Glutamatergic neuron (in vitro differentiated cells): ENCODE results near the gene C1QL1. TPM values are rescaled to one million over a fixed set of nuclear protein-coding genes. Genes with fewer than 3 reads are reported as not detected.

Experiments
- DNase-seq: peaks from one replicate; pipeline ENCODE4 v3.0.0; 2022
- H3K27ac Mint-ChIP-seq: one replicate; pipeline ENCODE4 v1.8.0; 2020; ENCODE audit warnings: mild to moderate bottlenecking, mixed read lengths, inconsistent platforms; ENCODE audit not compliant: unreplicated experiment
- H3K27me3 Mint-ChIP-seq: one replicate; pipeline ENCODE4 v1.8.0; 2020; ENCODE audit warnings: mild to moderate bottlenecking, moderate library complexity, mixed read lengths, inconsistent platforms; ENCODE audit not compliant: unreplicated experiment
- H3K36me3 Mint-ChIP-seq: one replicate; pipeline ENCODE4 v1.8.0; 2020; ENCODE audit warnings: mild to moderate bottlenecking, mixed read lengths, inconsistent platforms; ENCODE audit not compliant: unreplicated experiment
- H3K4me1 Mint-ChIP-seq: one replicate; pipeline ENCODE4 v1.8.0; 2020; ENCODE audit warnings: mild to moderate bottlenecking, low read depth, mixed read lengths, inconsistent platforms; ENCODE audit not compliant: unreplicated experiment
- H3K4me3 Mint-ChIP-seq: one replicate; pipeline ENCODE4 v1.8.0; 2020; ENCODE audit warnings: mild to moderate bottlenecking, mixed read lengths, inconsistent platforms; ENCODE audit not compliant: unreplicated experiment
- H3K9me3 Mint-ChIP-seq: one replicate; pipeline ENCODE4 v1.8.0; 2020; ENCODE audit warnings: mild to moderate bottlenecking, moderate library complexity, mixed read lengths, inconsistent platforms; ENCODE audit not compliant: unreplicated experiment
- total RNA-seq: library from RNA; stranded (reverse); fragmentation: NEBNext Ultra II Directional; extraction: Animal tissue kit (Norgen Biotek cat#: 25700); gene quantifications from one replicate; pipeline ENCODE4 v1.2.1, GENCODE V29; 2021; ENCODE audit not compliant: unreplicated experiment
- TF ChIP-seq, protein P1 (sequence below): fragments of 200-600 bp; sonication (generic); IDR thresholded peaks from one replicate; pipeline ENCODE4 v1.5.0; 2021; ENCODE audit not compliant: partially characterized antibody, unreplicated experiment

C1QL1 gene
- total RNA-seq, 1 donor from 2014 or later: 14.6 TPM

DNA sequence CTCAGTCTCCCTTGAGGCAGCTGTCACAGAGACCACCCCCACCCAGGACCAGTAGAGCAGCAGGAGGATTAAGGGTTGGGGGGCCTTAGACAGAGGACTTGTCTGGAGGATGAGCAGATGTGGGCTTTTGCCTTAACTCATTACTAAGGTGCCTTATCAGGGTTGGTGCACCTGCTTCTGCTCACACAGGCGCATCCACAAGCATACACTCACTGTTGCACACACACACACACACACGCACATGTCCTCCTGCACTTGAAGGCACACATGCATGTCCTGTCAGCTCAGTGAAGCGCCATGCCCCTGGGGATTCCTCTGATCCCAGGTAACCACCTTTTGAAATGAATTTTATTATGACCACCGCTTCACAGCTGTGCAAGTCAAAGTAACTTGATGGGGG lies 54.0 kb downstream of the C1QL1 start:
- no peak for DNase-seq
- peaks cover 5% of the 10 kb centered on the region for H3K4me1 Mint-ChIP-seq
- peaks cover 12% of the 10 kb centered on the region for H3K27me3 Mint-ChIP-seq
- peaks cover 3% of the 10 kb centered on the region for H3K9me3 Mint-ChIP-seq
- H3K36me3 Mint-ChIP-seq: no peaks in the 10 kb centered on the region
- no peak overlapping the region for H3K27ac Mint-ChIP-seq
- no peak overlapping the region for H3K4me3 Mint-ChIP-seq
- TF ChIP-seq, protein P1, sequence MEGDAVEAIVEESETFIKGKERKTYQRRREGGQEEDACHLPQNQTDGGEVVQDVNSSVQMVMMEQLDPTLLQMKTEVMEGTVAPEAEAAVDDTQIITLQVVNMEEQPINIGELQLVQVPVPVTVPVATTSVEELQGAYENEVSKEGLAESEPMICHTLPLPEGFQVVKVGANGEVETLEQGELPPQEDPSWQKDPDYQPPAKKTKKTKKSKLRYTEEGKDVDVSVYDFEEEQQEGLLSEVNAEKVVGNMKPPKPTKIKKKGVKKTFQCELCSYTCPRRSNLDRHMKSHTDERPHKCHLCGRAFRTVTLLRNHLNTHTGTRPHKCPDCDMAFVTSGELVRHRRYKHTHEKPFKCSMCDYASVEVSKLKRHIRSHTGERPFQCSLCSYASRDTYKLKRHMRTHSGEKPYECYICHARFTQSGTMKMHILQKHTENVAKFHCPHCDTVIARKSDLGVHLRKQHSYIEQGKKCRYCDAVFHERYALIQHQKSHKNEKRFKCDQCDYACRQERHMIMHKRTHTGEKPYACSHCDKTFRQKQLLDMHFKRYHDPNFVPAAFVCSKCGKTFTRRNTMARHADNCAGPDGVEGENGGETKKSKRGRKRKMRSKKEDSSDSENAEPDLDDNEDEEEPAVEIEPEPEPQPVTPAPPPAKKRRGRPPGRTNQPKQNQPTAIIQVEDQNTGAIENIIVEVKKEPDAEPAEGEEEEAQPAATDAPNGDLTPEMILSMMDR: no peak

DNA sequence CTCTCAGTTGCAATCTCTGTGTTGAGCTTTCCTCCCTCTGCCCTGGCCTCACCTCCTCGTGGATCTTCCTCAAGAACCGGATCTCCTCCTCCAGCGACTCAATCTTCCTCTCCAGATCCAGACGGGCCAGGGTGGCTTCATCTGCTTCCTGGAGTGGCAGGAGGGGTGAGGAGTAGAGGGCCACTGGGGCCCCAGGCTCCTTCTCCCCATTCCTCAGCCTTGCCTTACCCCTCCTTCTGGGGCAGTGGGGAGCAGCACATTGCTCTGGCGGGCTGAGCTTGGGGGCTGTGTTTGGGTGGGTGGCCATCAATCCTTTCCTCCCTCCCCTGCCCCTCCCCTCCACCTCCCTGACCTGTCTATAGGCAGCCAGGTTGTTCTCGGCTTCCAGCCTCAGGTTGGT lies 54.4 kb downstream of the C1QL1 start:
- no peak overlapping the region for H3K27ac Mint-ChIP-seq

DNA sequence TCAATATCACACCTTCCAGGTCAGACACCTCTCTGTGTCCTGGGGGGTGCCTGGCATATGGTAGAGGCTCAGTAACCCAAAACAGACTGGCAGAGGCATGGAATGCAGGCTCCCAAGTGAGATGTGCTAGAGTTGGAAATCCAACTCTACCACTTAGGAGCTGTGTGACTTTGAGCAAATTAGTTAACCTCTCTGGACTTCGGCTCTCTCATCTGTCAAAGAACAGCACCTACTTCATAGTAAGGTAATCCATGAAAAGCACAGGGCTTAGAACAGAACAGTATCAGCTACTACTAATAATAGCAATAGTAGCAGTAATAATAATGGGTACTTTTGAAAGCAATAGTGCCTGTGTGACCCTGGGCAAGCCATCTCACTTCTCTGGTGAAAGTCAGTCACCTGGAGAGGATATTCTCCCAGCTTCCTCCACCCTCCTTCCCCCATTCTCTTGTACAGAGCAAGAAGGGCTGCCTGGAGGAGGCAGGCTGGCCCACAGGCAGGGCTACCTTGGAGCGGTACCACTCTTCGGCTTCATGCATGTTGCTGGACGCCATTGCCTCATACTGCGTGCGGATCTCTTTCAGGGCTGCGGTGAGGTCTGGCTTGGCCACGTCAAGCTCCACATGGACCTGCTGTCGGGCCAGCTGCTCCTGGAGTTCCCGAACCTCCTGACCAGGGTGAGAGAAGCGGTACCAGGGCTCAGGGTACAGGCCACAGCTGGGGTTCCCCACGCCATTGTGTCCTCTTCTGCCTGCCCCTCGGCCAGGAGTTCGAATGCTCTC lies 55.1 kb downstream of the C1QL1 start:
- H3K9me3 Mint-ChIP-seq: peaks cover 3% of the 10 kb centered on the region
- TF ChIP-seq, protein P1: no peak

More for the DNA sequence above, 54.4 kb downstream of the C1QL1 start:
- H3K4me1 Mint-ChIP-seq: peaks cover 5% of the 10 kb centered on the region
- DNase-seq: no peak
- H3K27me3 Mint-ChIP-seq: peaks cover 12% of the 10 kb centered on the region
- TF ChIP-seq, protein P1: no peak
- H3K36me3 Mint-ChIP-seq: no peaks in the 10 kb centered on the region
- no peak overlapping the region for H3K4me3 Mint-ChIP-seq
- peaks cover 3% of the 10 kb centered on the region for H3K9me3 Mint-ChIP-seq

DNA sequence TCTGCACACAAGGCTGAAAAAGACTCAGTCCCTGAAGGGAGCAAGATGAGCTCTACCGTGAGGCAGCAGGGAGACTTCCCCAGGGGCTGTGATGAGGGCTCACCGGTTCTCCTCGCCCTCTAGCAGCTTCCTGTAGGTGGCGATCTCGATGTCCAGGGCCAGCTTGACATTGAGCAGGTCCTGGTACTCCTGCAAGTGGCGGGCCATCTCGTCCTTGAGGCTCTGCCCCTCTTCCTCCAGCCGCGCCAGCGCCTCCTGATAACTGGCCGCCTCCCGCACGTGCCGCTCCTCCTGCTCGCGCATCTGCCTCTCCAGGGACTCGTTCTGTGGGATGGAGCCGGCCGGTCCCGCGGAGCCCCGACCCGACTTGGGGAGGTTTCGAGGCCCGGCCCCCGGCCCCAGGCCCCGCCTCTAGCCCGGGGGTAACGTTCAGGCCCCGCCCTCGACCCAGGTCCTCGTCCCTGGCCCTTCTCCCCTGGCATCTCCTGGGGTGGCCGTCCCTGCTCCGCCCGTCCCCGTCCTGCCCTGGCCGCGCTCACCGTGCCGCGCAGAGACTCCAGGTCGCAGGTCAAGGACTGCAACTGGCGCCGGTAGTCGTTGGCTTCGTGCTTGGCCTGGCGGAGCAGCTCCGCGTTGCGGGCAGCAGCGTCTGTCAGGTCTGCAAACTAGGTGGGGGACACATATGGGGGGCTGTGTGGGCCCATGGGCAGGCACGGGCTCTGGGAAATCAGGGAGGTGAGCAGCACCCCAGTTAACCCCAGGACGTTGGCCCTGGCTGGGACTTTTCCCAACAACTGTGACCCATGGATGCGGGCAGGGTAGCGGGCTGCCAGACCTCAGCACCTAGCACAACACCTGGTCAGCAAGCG lies 56.7 kb downstream of the C1QL1 start:
- TF ChIP-seq, protein P1: no peak

More for the DNA sequence above, 55.1 kb downstream of the C1QL1 start:
- Mint-ChIP-seq H3K27me3 (peaks cover 14% of the 10 kb centered on the region), H3K27ac (no peak overlapping the region), H3K4me1 (peaks cover 5% of the 10 kb centered on the region), H3K4me3 (peak overlapping the region; percentile 38), H3K36me3 (no peaks in the 10 kb centered on the region)
- no peak for DNase-seq

More for the DNA sequence above, 56.7 kb downstream of the C1QL1 start:
- Mint-ChIP-seq H3K4me1 (peaks cover 5% of the 10 kb centered on the region), H3K4me3 (peak overlapping the region; percentile 72), H3K27me3 (peaks cover 14% of the 10 kb centered on the region), H3K36me3 (no peaks in the 10 kb centered on the region), H3K27ac (no peak overlapping the region), H3K9me3 (peaks cover 3% of the 10 kb centered on the region)
- DNase-seq: peak; percentile 77
